Right cardiac atrium (tissue), 5 donors: ENCODE results near the gene HTRA1. TPM values are rescaled to one million over a fixed set of nuclear protein-coding genes. Genes with fewer than 3 reads are reported as not detected.

ENCODE experiments used
- ATAC-seq, 2 donors: fragments of 200-7000 bp; cut with Tn5 transposase; one replicate each; pipeline versions ENCODE4 v1.8.0 to v1.9.1; 2020; ENCODE audit warnings: moderate library complexity in 2 of 2, mild to moderate bottlenecking in 1 of 2
- DNase-seq, 3 donors: peaks; one replicate each; pipeline ENCODE4 v3.0.0-alpha.2; 2020
- H3K27ac ChIP-seq: one replicate; pipeline ENCODE4 v1.5.1; 2013; ENCODE audit warnings: mild to moderate bottlenecking, low read length, control low read depth, moderate library complexity
- H3K27me3 ChIP-seq: one replicate; pipeline ENCODE4 v1.6.1; 2013; ENCODE audit not compliant: control insufficient read depth, insufficient read depth
- H3K4me1 ChIP-seq: one replicate; pipeline ENCODE4 v1.6.1; 2013; ENCODE audit warnings: low read length; ENCODE audit not compliant: control insufficient read depth, insufficient read depth
- H3K4me3 ChIP-seq: one replicate; pipeline ENCODE4 v1.5.1; 2013; ENCODE audit warnings: low read length, control low read depth
- H3K9me3 ChIP-seq: one replicate; pipeline ENCODE4 v1.6.1; 2013; ENCODE audit warnings: low read length; ENCODE audit not compliant: control insufficient read depth
- WGBS: extraction: QIAGEN DNeasy Blood & Tissue Kit; methylation state at CpG from one replicate; pipeline ENCODE4 v1.1.7; 2013; 5-methylcytosine and 5-hydroxymethylcytosine counted together
- intact Hi-C, 4 donors: fragments of 100-400 bp; cut with DNase I; formaldehyde crosslinking; loops; one replicate each; pipeline versions ENCODE4 v1.11.0 to v1.14.0; 2022 to 2023
- polyA plus RNA-seq: library from polyadenylated mRNA; stranded (reverse); fragments of 200-250 nt; gene quantifications from one replicate; pipeline ENCODE4 v1.2.3, GENCODE V29; 2013
- total RNA-seq, 4 donors: library from RNA; stranded (reverse); fragmentation: NEBNext Ultra II Directional; extraction: Animal tissue kit (Norgen Biotek cat#: 25700); gene quantifications; one replicate each; pipeline ENCODE4 v1.2.1, GENCODE V29; 2021
- donor health status: healthy with polysubstance abuse.
- donor health status: DM: no; HTN: yes; CAD: no.
- donor health status: DM: no; HTN: no; CAD: no.
- donor health status: DM: no; HTN: yes; CAD: no; lungs with severe emphysema.
- donor health status: DM: yes; HTN: yes; CAD: no.

HTRA1 gene
- total and polyA plus RNA-seq, 5 donors = 40.5 to 49.7 (median 45.0) TPM

DNA sequence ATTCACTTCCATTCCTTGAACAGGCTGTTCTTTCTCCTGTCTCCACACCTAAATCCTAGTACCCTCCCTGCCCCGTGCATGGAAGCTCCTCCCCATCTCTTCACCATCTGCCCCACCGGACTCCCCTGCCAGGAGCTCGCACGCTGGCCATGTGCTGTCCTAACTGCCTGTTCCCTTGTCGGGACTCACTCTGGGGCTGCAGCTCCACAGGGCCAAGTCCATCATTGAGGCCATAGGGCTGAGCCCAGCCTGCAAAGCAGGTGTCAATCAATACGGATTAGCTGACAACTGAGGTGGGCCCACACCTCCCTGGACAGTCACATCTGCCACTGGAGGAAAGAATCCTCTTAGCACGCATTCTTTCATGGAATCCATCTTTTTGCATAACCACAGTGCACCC, 57.8 kb downstream of the HTRA1 start:
- no peak for DNase-seq
- H3K27ac ChIP-seq = no peak overlapping the region
- H3K27me3 ChIP-seq = no peaks in the 10 kb centered on the region
- H3K4me1 ChIP-seq = no peaks in the 10 kb centered on the region
- no peaks in the 10 kb centered on the region for H3K9me3 ChIP-seq
- no peak overlapping the region for H3K4me3 ChIP-seq
- ATAC-seq = no peak
- intact Hi-C loops = no loop called here
- WGBS = 80% methylated on average over 7 of the region's 7 CpGs

DNA sequence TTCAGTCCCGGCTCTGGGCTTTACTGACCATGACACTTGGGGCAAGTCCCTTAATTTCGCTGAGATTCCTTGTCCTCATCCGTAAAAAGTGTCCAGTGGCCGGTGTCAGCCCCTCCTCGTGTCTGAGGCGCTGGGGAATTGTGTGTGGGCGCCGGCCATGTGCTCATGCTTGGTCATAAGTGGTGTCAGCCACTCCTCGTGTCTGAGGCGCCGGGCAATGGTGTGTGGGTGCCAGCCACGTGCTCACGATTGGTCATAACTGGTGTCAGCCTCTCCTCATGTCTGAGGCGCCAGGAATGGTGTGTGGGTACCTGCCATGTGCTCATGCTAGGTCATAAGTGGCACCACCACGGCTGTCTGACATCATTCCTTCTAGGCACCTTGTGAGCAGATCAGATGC, 58.5 kb downstream of the HTRA1 start:
- Histone ChIP-seq H3K4me1 (no peaks in the 10 kb centered on the region), H3K4me3 (no peak overlapping the region), H3K27ac (no peak overlapping the region), H3K27me3 (no peaks in the 10 kb centered on the region), H3K9me3 (no peaks in the 10 kb centered on the region)
- ATAC-seq (no peak), DNase-seq (no peak)
- intact Hi-C loops = no loop called here
- 92% methylated on average over 15 of the region's 15 CpGs for WGBS

DNA sequence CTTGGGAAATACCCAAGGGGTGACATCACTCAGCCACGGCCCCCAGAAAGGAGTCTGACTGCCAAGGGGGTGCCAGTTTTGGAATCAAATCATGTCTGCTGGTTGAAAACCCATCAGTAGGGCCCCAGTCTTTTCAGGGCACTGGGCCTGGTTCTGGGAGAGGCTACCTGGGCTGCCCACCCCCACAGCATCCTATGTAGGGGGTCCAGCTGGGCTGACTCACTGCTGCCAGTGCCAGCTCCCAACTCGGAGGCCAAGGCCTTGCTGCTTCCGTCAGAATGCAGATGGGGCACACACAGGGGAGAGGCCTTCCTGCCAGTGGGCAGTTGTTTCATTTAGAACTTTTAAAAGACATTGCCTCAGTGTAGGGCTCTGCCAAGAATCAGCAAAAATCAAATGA, 59.7 kb downstream of the HTRA1 start:
- Histone ChIP-seq H3K27ac (no peak overlapping the region), H3K4me3 (no peak overlapping the region), H3K27me3 (no peaks in the 10 kb centered on the region), H3K9me3 (no peaks in the 10 kb centered on the region), H3K4me1 (no peaks in the 10 kb centered on the region)
- DNase-seq = no peak
- no peak for ATAC-seq
- WGBS = 58% methylated on average over 3 of the region's 3 CpGs
- intact Hi-C loops = no loop called here

DNA sequence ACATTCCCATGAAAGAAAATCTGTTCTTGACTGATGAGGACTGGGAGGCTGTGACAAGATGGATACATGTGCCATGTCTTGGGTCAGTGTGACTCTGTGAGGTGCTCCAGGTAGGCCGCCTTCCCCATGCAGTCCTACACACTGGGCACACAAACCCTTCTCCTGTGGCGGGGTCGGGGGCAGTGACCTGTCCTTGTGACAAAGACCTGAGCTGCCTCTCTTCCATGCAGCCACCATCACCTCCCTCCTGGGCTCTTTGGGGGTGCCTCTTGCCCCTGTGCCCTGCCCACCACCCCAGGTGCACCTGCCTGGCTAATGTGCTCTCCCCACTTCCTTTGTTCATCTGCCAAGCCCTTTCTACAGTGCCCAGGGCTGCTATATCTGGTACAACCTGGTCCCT, 63.5 kb downstream of the HTRA1 start:
- Histone ChIP-seq H3K4me1 (no peaks in the 10 kb centered on the region), H3K9me3 (no peaks in the 10 kb centered on the region), H3K27me3 (no peaks in the 10 kb centered on the region), H3K27ac (no peak overlapping the region), H3K4me3 (no peak overlapping the region)
- 96% methylated on average over 3 of the region's 3 CpGs for WGBS
- intact Hi-C loops = no loop called here
- DNase-seq (no peak), ATAC-seq (no peak)

DNA sequence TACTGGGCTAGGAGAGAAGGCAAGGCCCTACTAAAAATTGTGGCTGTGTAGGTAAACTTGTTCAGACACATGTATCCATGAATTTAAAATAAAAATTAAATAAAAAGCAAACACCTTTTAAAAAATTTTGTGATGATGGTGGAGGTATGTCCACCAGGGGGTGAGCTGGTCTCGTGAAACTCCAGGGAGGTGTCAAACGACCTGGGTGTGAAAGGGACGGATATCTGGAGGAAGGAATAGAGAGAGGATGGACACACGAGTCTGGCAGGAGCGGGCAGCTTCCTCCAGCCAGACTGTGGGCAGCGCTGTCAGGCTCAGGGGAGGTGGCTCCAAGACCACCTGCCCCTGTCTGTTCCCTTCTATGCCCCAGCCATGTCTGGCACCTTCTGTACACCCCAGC, 64.4 kb downstream of the HTRA1 start:
- intact Hi-C loops = no loop called here
- Histone ChIP-seq H3K4me1 (no peaks in the 10 kb centered on the region), H3K27me3 (no peaks in the 10 kb centered on the region), H3K4me3 (no peak overlapping the region), H3K27ac (no peak overlapping the region), H3K9me3 (no peaks in the 10 kb centered on the region)
- DNase-seq (peak in 1 of 3 donors; percentile 8), ATAC-seq (no peak)
- 38% methylated on average over 6 of the region's 6 CpGs for WGBS

DNA sequence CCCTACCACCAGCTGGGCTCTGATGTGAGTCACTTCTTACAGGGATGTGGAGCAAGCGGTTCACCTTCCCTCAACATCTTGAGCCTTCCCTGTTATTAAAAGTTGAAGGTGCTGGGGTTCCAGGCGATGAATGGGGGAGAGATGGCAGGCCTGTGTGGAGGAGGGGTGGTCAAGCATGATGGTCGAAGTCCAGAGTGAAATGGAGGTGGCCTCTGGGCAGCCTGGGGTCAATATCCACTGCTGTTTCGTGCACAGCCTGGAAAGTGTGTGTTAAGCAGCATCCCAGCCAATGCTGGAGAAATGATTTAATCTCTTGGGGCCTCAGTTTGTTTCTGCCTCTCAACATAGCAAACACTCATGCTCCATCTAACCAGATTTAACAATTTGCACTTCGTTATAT, 65.5 kb downstream of the HTRA1 start:
- WGBS = 80% methylated on average over 5 of the region's 5 CpGs
- no peak for DNase-seq
- no peak overlapping the region for H3K4me3 ChIP-seq
- H3K4me1 ChIP-seq = no peaks in the 10 kb centered on the region
- H3K27me3 ChIP-seq = no peaks in the 10 kb centered on the region
- no peak overlapping the region for H3K27ac ChIP-seq
- ATAC-seq = no peak
- intact Hi-C loops = no loop called here
- H3K9me3 ChIP-seq = no peaks in the 10 kb centered on the region

DNA sequence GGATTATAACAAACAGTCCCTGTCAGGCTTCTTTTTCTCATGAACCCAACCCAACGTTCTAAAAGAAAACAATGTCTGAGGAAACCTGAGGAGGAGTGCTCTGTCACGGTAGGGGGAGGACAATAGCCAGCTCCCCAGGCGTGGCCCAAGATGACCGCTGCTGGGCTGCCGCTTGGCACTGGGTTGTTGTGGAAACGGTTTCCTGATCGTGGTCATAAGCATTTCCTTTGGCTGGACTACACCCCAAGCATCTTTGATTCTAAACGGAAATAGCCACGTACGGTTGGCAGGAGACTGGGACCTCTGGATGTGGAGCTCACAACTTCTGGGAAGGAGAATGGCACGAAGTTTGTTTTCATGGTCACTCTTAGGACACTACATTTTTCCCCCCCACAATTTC, 68.8 kb downstream of the HTRA1 start:
- DNase-seq = peak; percentile 68 to 79 (median 77)
- Histone ChIP-seq H3K4me3 (no peak overlapping the region), H3K9me3 (no peaks in the 10 kb centered on the region), H3K27me3 (no peaks in the 10 kb centered on the region), H3K27ac (no peak overlapping the region), H3K4me1 (no peaks in the 10 kb centered on the region)
- ATAC-seq = peak; percentile 78 to 97
- intact Hi-C loops = no loop called here
- 54% methylated on average over 11 of the region's 11 CpGs for whole genome bisulfite sequencing

DNA sequence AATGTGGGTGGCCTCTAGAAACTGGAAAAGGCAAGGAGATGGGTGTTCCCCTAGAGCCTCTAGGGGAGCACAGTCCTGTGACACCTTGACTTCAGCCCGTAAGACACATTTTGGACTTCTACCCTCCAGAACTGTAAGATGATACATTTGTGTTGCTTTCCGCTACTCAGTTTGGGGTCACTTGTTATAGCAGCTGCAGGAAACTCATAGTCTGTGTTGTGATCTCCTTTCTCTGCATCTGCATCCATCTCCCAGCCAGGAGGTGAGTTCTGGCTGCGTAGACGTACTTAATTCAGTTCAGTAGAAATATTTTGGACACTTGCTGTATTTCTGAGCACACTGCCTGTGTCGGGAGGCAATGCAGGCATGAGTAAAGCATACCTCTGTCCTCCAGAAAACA, 69.9 kb downstream of the HTRA1 start:
- intact Hi-C loops = no loop called here
- WGBS = 94% methylated on average over 5 of the region's 5 CpGs
- no peaks in the 10 kb centered on the region for H3K27me3 ChIP-seq
- no peak for DNase-seq
- H3K9me3 ChIP-seq = no peaks in the 10 kb centered on the region
- H3K4me1 ChIP-seq = no peaks in the 10 kb centered on the region
- no peak overlapping the region for H3K4me3 ChIP-seq
- no peak for ATAC-seq
- H3K27ac ChIP-seq = no peak overlapping the region

DNA sequence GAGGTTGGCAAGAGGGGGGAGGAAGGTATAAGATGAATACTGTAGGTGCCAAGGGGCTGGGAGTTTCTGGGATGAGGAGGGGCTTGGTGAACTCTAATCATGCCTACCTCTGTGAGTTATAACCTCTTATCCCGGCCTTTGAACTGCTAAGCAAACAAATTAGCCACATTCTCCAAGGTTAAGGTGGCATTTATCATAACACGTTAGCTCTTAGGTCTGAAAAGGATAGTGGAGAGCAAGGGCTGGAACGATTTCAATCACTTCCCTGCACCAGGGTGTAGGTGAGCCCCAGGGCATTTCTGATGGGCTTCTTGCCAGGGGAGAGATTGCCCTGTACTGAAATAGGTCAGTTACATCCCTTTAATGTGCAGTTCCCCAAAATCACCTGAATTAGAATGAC, 70.6 kb downstream of the HTRA1 start:
- Histone ChIP-seq H3K27me3 (no peaks in the 10 kb centered on the region), H3K4me1 (no peaks in the 10 kb centered on the region), H3K4me3 (no peak overlapping the region), H3K9me3 (no peaks in the 10 kb centered on the region), H3K27ac (no peak overlapping the region)
- DNase-seq (no peak), ATAC-seq (no peak)
- 36% methylated on average over 3 of the region's 3 CpGs for WGBS
- intact Hi-C loops = no loop called here

DNA sequence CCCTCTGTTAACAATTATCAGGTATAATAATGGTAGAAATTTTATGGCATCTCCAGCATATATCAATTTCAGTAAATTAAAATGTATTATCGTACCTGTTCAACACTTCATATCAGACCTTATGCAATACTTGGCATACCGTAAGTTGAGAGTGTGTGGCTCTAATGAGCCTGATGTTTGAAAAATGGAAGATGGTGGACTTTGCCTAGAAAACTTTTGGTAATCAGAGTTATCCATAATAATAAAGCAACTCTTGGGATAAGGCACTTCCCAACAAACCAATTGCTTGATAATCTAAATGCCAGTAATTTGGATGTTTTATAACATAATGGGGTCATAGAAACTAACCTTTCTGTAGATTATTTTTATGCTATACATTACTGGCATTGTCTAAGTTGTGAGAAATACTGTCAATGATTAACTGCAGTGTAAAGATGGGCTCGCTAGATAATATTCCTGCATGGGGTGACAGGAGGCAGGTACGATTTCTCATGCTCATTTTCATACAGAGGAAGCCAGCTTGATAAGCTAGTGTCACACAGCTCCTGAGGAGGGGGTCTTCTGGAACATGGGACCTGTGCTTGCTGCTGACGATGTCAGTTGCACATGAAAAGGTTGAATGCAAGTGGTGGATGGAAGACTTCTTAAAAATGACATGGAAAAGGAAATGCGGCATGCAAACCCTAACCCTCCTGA, 71.4 kb downstream of the HTRA1 start:
- 92% methylated on average over 6 of the region's 6 CpGs for WGBS
- Histone ChIP-seq H3K9me3 (no peaks in the 10 kb centered on the region), H3K4me3 (no peak overlapping the region), H3K27ac (no peak overlapping the region), H3K27me3 (no peaks in the 10 kb centered on the region), H3K4me1 (no peaks in the 10 kb centered on the region)
- DNase-seq (no peak), ATAC-seq (no peak)
- intact Hi-C loops = no loop called here

DNA sequence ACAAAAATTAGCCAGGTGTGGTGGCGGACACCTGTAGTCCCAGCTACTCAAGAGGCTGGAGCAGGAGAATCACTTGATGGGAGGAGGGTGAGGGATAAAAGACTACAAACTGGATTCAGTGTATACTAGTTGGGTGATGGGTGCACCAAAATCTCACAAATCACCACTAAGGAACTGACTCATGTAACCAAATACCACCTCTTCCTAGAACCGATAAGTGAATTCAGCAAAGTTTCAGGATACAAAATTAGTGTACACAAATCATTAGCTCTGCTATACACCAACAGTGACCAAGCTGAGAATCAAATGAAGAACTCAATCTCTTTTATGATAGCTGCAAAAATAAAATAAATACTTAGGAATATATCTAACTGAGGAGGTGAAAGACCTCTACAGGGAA, 76.2 kb downstream of the HTRA1 start:
- Histone ChIP-seq H3K27me3 (no peaks in the 10 kb centered on the region), H3K9me3 (no peaks in the 10 kb centered on the region), H3K4me3 (no peak overlapping the region), H3K4me1 (no peaks in the 10 kb centered on the region), H3K27ac (no peak overlapping the region)
- intact Hi-C loops = no loop called here
- DNase-seq (no peak), ATAC-seq (no peak)
- 98% methylated on average over 2 of the region's 2 CpGs for WGBS

DNA sequence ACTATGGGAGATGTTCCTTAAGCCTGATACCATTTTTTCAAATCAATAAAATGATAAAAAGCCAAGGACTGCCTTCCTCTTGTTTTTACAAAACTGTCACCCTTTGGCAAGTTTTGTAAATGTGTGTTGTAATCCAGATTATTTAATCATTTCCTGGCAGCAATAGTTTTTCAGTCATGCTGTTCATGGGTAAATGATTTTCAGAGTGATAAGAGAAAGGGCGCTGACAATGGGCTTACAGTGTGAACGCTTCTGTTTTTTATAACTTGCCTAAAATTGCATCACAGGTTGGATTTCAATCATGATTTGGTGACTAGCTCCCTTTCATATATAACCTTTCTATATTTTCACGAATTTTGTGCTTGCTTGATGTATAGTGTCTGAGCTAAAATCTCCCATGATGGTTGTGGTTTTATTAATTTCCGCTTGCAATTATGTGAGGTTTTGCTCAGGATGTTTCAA, 80.2 kb downstream of the HTRA1 start:
- intact Hi-C loops = no loop called here
- no peak for DNase-seq
- Histone ChIP-seq H3K9me3 (no peaks in the 10 kb centered on the region), H3K4me3 (no peak overlapping the region), H3K27me3 (no peaks in the 10 kb centered on the region), H3K4me1 (no peaks in the 10 kb centered on the region), H3K27ac (no peak overlapping the region)
- no peak for ATAC-seq
- WGBS = 47% methylated on average over 4 of the region's 4 CpGs
